Umbilical cord (tissue), 2 donors: ENCODE data around the gene KIF25. TPM values are rescaled to one million over a fixed set of nuclear protein-coding genes. Genes with fewer than 3 reads are reported as not detected.
A peak's percentile ranks its signal among the peaks of the same experiment; 100 is the strongest.

ENCODE experiments used
- DNase-seq: peaks from one replicate; pipeline ENCODE4 v3.0.0-alpha.2; 2015; ENCODE audit warnings: low spot score
- total RNA-seq: library from RNA; depleted of rRNA; stranded (reverse); fragments of >200 nt; gene quantifications from one replicate; pipeline ENCODE4 v1.2.3, GENCODE V29; 2014; ENCODE audit warnings: low replicate concordance; ENCODE audit not compliant: insufficient read depth

Gene KIF25
- total RNA-seq, 1 donor from 2014 or later, result not detected

DNA sequence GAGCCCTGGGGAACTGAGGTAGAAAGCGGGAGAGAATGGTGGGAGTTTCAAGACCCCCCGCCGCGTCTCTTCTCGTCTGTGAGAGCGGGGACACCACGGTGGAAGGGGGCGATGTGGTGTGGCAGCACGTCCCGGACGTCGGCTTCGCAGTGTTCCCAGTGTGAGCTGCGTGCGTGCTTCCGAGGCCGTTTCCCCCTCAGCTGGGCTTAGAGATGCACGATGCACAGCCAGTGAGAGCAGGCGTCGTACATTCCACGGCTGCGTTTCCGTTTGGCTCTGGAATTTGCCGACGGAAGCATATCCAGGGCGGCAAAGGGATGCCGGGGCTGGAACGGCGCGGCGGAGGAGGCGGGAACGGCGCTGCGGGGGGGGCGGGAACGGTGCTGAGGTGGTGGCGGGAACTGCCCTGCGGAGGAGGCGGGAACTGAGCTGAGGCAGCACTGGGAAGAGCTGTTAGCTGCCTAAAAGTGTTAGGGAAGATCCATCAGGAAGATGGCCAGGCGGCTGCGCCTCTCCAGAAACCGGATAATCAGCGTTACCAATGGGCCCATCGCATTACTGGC, 37.7 kb downstream of the KIF25 start:
- peak; percentile 83 for DNase-seq

- peak; percentile 34 for DNase-seq
These were observed 38.4 kb downstream of the KIF25 start for GRCh38 chr6:168035661-168036545.

- no peak for DNase-seq
These were observed 39.8 kb downstream of the KIF25 start for GRCh38 chr6:168037242-168037641.

DNA sequence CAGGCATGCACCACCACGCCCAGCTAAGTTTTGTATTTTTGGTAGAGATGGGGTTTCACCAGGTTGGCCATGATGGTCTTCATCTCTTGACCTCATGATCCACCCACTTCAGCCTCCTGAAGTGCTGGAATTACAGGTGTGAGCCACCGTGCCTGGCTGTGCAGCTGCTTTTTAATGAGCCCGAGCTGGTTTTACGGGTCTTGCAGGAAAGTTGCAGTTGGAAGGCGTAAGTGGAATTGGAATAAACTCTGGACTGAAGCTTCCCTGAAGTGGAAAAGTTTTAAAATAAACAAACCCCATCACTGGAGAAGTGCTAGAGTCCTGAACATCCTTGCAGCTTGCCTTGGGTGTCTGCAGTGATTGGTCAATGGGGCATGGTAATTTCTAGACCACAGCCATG, 40.4 kb downstream of the KIF25 start:
- DNase-seq, result no peak

DNA sequence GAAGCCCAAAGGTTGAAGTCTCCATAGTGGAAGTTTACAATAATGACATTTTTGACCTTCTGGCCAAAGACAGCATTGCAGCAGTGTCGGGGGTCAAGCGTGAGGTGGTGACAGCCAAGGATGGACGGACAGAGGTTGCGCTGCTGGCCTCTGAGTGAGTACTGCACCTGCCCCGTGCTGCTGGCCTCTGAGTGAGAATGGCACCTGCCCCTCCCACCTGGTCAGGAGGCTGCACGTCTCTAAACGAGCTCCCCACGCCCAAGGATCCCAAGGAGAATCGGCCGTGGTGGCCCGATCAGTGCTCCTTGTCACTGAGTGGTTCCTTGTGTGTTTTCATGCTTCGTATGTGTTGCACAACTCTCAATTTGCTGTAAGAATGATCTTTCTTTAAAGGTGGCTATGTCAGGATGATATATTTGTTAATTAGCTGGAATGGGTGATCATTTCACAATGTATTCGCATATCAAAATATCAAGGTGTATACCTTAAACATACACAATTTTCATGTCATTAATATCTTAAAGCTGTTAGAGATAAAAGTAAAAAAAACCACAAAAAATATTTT, 41.2 kb downstream of the KIF25 start:
- no peak for DNase-seq

DNA sequence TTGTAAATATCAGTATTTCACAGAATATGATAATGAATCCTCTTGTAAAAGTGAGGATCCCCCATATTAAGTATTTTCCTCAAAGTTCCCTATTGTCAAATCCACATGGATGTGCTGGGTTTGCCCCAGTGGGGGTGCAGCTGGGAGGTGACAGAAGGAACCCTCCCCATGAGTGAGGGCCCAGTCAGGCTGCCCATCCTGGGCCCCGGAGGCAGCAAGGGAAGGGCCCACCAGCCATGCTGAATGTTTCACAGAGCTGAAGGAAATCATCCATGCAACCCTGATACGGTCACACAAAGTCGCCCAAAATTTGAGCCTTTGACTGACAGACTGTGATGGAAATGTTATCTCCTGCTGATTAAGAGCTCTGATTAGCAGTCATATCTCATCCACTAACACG, 41.8 kb downstream of the KIF25 start:
- DNase-seq, result no peak

DNA sequence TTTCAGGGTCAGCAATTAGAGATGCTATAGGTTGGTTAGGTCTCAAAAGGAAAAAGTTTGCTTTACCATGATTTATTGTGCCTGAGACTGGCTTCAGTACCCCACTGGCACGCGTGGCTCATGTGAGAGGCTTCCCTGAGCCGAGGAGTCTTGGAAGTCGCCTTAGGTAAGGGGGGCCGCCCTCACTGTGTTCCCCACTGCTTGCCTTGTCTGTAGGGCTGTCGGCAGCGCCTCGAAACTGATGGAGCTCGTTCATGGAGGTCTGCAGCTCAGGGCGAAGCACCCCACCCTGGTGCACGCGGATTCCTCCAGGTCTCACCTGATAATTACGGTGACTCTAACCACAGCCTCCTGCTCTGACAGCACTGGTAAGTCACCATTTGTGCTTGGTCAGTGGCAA, 42.4 kb downstream of the KIF25 start:
- DNase-seq, result no peak

GRCh38 chr6:168040856-168041496, 43.5 kb downstream of the KIF25 start:
- no peak for DNase-seq

GRCh38 chr6:168041928-168042327, 44.5 kb downstream of the KIF25 start:
- DNase-seq, result no peak

DNA sequence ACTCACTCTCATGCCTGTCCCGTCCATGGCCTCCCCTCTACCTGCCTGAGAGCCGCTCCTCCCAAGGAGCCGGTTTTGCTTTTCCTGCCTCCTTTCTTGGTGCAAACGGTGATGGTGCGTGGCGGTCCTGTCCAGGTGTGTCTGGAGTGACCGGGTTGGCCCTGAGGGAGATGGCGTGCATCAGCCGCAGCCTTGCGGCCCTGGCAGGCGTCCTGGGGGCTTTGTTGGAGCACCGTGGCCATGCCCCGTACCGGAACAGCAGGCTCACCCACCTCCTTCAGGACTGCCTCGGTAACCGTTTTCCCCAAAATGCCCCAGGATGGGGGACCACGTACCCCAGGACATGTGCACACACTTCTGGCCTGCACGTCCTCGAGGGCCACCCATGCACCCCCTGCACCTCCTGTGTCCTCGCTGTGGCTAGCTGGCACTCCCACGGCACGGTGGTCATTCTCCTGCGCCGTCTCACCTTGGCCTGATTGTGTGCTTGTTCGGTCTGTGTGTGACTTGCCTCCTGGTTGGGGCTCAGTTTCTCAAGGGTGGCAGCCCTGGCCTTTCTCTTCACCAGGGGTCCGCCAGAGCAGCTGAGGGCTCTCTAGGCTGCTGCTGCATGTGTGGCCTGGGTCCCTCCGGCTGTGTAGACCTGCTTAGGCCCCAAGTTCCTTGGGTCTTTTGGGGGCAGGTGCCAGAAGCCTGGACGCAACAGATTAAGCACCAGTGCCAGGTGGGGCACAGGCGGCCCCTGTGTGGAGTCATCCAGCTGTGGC, 45.1 kb downstream of the KIF25 start:
- DNase-seq, result no peak

- DNase-seq, result no peak
These were observed 45.8 kb downstream of the KIF25 start for GRCh38 chr6:168043193-168043847.

GRCh38 chr6:168043848-168044415, 46.5 kb downstream of the KIF25 start:
- no peak for DNase-seq

- no peak for DNase-seq
These were observed 47.2 kb downstream of the KIF25 start for GRCh38 chr6:168044521-168045130.

DNA sequence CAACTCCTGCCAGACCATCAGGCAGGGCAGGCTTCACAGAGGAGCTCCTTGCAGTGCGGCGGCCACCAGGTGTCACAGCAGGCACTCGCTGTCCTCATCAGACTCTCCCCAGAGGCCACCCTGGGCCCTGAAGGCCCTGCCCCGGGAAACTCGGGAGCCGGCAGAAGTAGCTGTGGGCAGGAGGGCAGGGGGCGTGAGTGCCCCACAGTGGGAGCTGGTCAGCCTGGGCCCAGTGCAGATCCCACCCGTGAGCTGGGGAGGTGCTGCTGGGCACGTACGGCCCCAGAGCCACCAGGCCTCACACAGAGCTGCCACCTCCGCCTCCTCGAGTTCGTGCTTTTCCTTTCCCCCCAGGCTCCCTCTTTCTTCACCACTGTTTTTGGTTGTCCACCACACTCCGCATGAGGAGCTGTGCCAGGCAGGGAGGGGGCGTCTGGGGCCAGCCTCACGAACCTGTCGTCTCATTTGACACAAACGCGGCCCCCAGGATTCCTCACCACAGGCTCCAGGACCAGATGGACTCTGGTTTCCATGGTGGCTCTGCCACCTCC, 47.7 kb downstream of the KIF25 start:
- no peak for DNase-seq

- no peak for DNase-seq
These were observed 48.5 kb downstream of the KIF25 start for GRCh38 chr6:168045706-168046620.

DNA sequence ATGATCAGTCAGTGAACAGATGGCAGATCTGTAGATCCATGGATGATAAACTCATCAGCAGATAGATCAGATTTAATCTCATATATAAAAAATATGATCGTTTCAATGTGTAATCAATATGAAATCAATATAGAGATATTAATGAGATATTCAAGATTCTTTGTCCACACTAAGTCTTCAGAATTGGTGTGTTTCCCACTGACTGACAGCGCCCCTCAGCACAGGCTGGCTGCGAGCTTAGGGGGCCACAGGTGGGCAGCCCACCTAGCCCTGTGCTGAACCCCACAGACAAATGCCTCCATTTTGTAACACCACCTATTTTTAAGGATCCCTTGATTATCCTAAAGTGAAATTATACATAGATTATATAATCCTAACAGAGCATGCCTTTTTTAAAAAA, 49.2 kb downstream of the KIF25 start:
- no peak for DNase-seq

DNA sequence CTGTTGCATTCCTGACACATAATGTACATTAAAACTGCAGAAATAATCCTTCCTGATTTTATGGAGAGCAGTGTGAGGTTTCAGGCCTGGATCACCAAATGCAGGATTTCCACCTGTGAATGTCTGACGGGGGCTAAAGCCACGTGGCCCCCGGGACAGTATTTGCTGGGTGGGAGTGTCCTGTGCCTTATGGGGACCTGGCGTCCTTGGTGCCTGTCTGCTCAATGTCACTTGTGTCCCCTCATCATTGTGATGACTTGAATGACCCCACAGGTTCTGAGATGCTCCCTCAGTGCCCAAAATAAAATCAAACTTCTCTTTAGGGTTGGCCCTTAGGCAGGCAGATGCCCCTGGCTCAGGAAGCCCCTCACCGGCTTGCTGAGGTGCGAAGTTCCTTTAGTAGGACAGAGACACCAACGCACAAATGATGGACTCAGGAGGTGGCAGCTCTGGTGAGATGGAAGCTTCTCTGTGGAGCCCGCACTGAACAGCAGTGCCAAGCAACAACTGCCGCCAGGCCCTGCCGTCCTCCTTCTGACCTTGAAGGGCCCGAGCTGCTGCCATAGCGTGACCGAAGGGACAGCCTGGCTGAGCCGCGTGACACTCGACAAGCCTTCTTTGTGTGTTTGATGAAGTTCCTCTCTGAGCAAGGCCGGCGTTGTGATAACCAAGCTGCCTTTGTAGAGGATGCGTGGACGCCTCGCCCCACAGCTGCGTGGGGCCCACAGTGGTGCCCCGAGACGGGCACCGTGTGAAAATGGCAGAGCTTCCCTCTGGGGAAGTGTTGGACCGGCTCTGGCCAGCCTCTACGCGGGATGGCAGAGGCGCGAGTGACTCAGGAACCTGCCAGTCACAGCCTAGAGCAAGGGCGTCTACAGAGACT, 50.6 kb downstream of the KIF25 start:
- DNase-seq, result no peak

- DNase-seq, result no peak
These were observed 51.2 kb downstream of the KIF25 start for GRCh38 chr6:168048724-168049025.
